Lung microvascular endothelial cell (primary cell): Measurements from ENCODE around the gene LRRC72. TPM values are rescaled to one million over a fixed set of nuclear protein-coding genes. Genes with fewer than 3 reads are reported as not detected.

Experiments used
- DNase-seq, 2 donors: peaks; one replicate each; pipeline versions ENCODE4 v3.0.0 to v3.0.0-alpha.2; 2010; ENCODE audit warnings: low read depth in 2 of 2
- total RNA-seq: library from RNA; depleted of rRNA; stranded (reverse); fragments of >200 nt; gene quantifications from 2 replicates; pipeline ENCODE4 v1.2.1, GENCODE V29; 2014

The LRRC72 gene
- total RNA-seq, 1 donor from 2014 or later = not detected

DNA sequence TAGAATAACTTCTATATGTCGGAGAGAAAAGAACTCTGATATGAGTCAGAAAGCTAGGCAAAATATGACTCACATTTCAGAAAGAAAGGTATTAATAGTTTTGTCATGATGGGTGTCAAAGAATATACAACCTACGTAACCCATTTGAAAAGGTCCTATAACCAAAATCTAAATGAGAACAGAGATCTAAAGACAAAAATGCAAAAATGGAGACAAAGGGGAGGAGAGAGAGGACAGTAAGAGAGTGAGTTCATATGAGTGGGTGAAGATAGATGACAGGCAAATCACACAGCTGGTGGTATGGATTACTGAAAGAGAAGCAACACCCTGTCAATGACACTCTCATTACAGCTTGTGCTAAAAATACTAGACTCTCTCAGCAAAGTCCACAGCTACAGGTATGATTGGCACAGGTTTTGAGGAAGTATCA, 93.4 kb downstream of the LRRC72 start:
- DNase-seq = no peak

DNA sequence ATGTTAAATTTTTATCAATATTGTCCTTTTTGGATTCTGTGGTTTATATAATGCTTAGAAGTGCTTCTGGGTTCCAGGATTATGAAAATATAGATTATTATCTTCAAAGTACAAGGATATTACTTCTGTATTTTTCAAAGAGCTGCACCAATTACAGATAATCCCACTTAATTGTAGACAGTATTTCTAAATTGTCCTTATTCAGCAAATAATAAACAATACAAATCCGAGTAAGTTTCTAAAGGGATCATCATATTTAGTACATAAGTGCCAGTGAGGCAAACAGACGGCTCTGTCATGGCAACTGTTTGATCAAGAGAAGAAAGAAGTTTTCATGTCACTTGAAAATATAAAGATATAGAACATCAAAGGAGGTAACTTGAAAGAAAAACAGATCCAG, 99.8 kb downstream of the LRRC72 start:
- no peak for DNase-seq

DNA sequence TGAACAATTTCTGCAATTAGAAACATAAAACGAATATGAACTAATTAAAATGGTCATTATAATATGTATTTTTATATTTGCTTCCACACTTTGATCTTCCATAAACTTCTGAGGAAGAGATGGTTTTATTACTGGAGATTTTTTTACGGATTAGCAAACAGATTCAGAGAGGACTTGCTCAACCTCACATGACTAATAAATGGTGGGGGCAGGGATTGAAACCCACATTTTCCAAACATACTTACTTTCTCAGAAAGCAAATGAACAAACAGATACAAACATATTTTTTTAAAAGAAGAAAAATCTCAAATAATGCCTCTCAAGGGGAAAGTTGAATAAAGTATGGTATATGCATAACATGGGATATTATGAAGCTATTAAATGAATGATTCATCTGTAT, 100.6 kb downstream of the LRRC72 start:
- DNase-seq = no peak

DNA sequence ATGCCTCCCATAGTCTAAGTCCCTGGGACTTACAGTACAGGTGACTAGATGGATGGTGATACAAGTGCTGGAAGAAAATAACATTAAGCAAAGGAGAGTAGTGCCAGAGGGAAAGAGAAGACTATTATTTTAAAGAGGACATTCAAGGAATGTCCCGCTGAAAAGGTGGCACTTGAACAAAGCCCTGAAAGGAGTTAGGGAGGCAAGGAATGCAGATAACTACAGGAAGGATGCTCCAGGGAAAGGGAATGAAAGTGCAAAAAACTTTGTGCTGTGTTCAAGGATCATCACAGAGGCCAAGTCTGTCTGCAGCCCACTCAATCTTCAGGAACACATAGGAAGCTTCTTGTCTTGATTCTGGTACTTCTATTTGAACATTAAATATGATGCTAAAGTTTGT, 104.0 kb downstream of the LRRC72 start:
- DNase-seq = no peak

Other genes with a start within 250 kb of the LRRC72 start
- 1.2 and 1.3 TPM in 2 replicates for gene CRPPA, start 105.3 kb upstream of the LRRC72 start, total RNA-seq
- not detected in 2 replicates for gene SOSTDC1, start 61.1 kb upstream of the LRRC72 start, total RNA-seq
- gene ANKMY2, start 118.9 kb downstream of the LRRC72 start, total RNA-seq = 7.9 and 8.5 TPM in 2 replicates
- gene BZW2, start 119.4 kb downstream of the LRRC72 start, total RNA-seq = 56.9 and 73.2 TPM in 2 replicates
- gene TSPAN13, start 226.9 kb downstream of the LRRC72 start, total RNA-seq = 45.1 and 74.6 TPM in 2 replicates